ENCODE results near the gene PIGV. TPM values are rescaled to one million over a fixed set of nuclear protein-coding genes. Genes with fewer than 3 reads are reported as not detected.
A peak's percentile ranks its signal among the peaks of the same experiment; 100 is the strongest.

PIGV gene
- total RNA-seq, 2 experiments from 2014 or later, result 3.8 to 4.7 TPM

- Histone ChIP-seq H3K27me3 (ENCODE audit: control insufficient read depth in 1 of 2, insufficient read depth in 2 of 2, low read length in 2 of 2) (no peaks in the 10 kb centered on the region), H3K4me3 (ENCODE audit: low read length) (peak overlapping the region; percentile 84), H3K4me1 (ENCODE audit: insufficient read depth, low read length) (peaks cover 70% of the 10 kb centered on the region), H3K27ac (ENCODE audit: low read depth in 1 of 2, low read length in 2 of 2) (peak overlapping the region; percentile 95 to 97), H3K9me3 (ENCODE audit: control insufficient read depth in 1 of 2, insufficient read depth in 1 of 2, low read length in 2 of 2) (no peaks in the 10 kb centered on the region), H3K36me3 (ENCODE audit: insufficient read depth, low read length) (peaks cover 18% of the 10 kb centered on the region)
- ATAC-seq (ENCODE audit: poor library complexity) (no peak), DNase-seq (peak in 1 of 14 experiments; percentile 31)
- Mint-ChIP-seq H3K36me3 (ENCODE audit: low read depth) (peaks cover 47% of the 10 kb centered on the region), H3K27me3 (no peaks in the 10 kb centered on the region), H3K9me3 (no peaks in the 10 kb centered on the region), H3K4me3 (peak overlapping the region; percentile 98), H3K27ac (peak overlapping the region; percentile 96), H3K4me1 (ENCODE audit: low read depth) (peaks cover 66% of the 10 kb centered on the region)
- ChIA-PET CTCF (interaction anchor here (0.6 to 4.8 kb wide), 33 partner anchors 9 to 288 kb away, joined by 3 to 80 read pairs (median 4); partner anchors contain the start of gene ARID1A), POLR2A (interaction anchor here (0.6 to 8.3 kb wide), 24 partner anchors 10 to 1541 kb away, joined by 3 to 346 read pairs (median 8); partner anchors contain the start of genes ARID1A, GPATCH3, GPN2 and RSRP1)
- TF ChIP-seq CTCF (IDR thresholded peaks at IDR 0.05), result no peak
- intact Hi-C loops (cut with DNase I, micrococcal nuclease), result loop anchor here (1.0 to 10.0 kb wide), 6 partner anchors 44 to 881 kb away; partner anchors contain the start of genes ARID1A (in 1 of the 2) and STMN1 (in 1 of the 2)
Measured at GRCh38 chr1:26788515-26788785, 700 bp downstream of the PIGV start.

GRCh38 chr1:26788836-26789611 is 1.3 kb downstream of the PIGV start:
- POLR2A ChIA-PET, result interaction anchor here (0.6 to 8.3 kb wide), 24 partner anchors 12 to 1542 kb away, joined by 3 to 346 read pairs (median 8); partner anchors contain the start of genes ARID1A, GPATCH3, GPN2 and RSRP1

GRCh38 chr1:26789612-26789865 is 1.8 kb downstream of the PIGV start:
- ATAC-seq (ENCODE audit: poor library complexity), result no peak
- Histone ChIP-seq H3K9me3 (ENCODE audit: control insufficient read depth in 1 of 2, insufficient read depth in 1 of 2, low read length in 2 of 2) (no peaks in the 10 kb centered on the region), H3K4me1 (ENCODE audit: insufficient read depth, low read length) (peaks cover 62% of the 10 kb centered on the region), H3K4me3 (ENCODE audit: low read length) (no peak overlapping the region), H3K36me3 (ENCODE audit: insufficient read depth, low read length) (peaks cover 26% of the 10 kb centered on the region), H3K27me3 (ENCODE audit: control insufficient read depth in 1 of 2, insufficient read depth in 2 of 2, low read length in 2 of 2) (no peaks in the 10 kb centered on the region), H3K27ac (ENCODE audit: low read depth in 1 of 2, low read length in 2 of 2) (peak overlapping the region in 1 of 2 donors; percentile 49)
- POLR2A ChIA-PET, result interaction anchor here (0.7 to 8.3 kb wide), 16 partner anchors 44 to 289 kb away, joined by 3 to 346 read pairs (median 10); partner anchors contain the start of genes ARID1A and GPN2
- Mint-ChIP-seq H3K4me1 (ENCODE audit: low read depth) (peaks cover 57% of the 10 kb centered on the region), H3K27me3 (no peaks in the 10 kb centered on the region), H3K27ac (peak overlapping the region; percentile 96), H3K4me3 (peak overlapping the region; percentile 60), H3K9me3 (no peaks in the 10 kb centered on the region), H3K36me3 (ENCODE audit: low read depth) (peaks cover 57% of the 10 kb centered on the region)
- intact Hi-C loops (cut with DNase I, micrococcal nuclease), result loop anchor here (1.0 to 10.0 kb wide), 8 partner anchors 45 to 882 kb away; partner anchors contain the start of gene STMN1 (in 1 of the 2)
- CTCF ChIA-PET, result interaction anchor here (0.9 to 4.8 kb wide), 15 partner anchors 10 to 191 kb away, joined by 3 to 80 read pairs (median 7); partner anchors contain the start of gene ARID1A
- no peak for DNase-seq
- no peak for TF ChIP-seq CTCF (IDR thresholded peaks at IDR 0.05)

More at GRCh38 chr1:26788836-26789611, 1.3 kb downstream of the PIGV start:
- H3K9me3 ChIP-seq (ENCODE audit: control insufficient read depth in 1 of 2, insufficient read depth in 1 of 2, low read length in 2 of 2), result no peaks in the 10 kb centered on the region
- H3K36me3 ChIP-seq (ENCODE audit: insufficient read depth, low read length), result peaks cover 20% of the 10 kb centered on the region
- CTCF ChIA-PET, result interaction anchor here (0.6 to 4.8 kb wide), 34 partner anchors 10 to 289 kb away, joined by 3 to 80 read pairs (median 4); partner anchors contain the start of gene ARID1A
- Mint-ChIP-seq H3K27me3 (no peaks in the 10 kb centered on the region), H3K4me1 (ENCODE audit: low read depth) (peaks cover 60% of the 10 kb centered on the region), H3K4me3 (peak overlapping the region; percentile 98), H3K36me3 (ENCODE audit: low read depth) (peaks cover 52% of the 10 kb centered on the region), H3K27ac (peak overlapping the region; percentile 96), H3K9me3 (no peaks in the 10 kb centered on the region)
- peak overlapping the region; percentile 84 for H3K4me3 ChIP-seq (ENCODE audit: low read length)
- ATAC-seq (ENCODE audit: poor library complexity) (peak; percentile 58), DNase-seq (peak; percentile 74 to 94 (median 86))
- H3K27me3 ChIP-seq (ENCODE audit: control insufficient read depth in 1 of 2, insufficient read depth in 2 of 2, low read length in 2 of 2), result no peaks in the 10 kb centered on the region
- peak overlapping the region; percentile 95 to 97 for H3K27ac ChIP-seq (ENCODE audit: low read depth in 1 of 2, low read length in 2 of 2)
- intact Hi-C loops (cut with DNase I, micrococcal nuclease), result loop anchor here (1.0 to 10.0 kb wide), 9 partner anchors 44 to 882 kb away; partner anchors contain the start of genes ARID1A (in 1 of the 2) and STMN1 (in 1 of the 2)
- TF ChIP-seq CTCF (IDR thresholded peaks at IDR 0.05), result peak; percentile 97
- H3K4me1 ChIP-seq (ENCODE audit: insufficient read depth, low read length), result peaks cover 67% of the 10 kb centered on the region
